ENCODE measurements around the gene LSP1. TPM values are rescaled to one million over a fixed set of nuclear protein-coding genes. Genes with fewer than 3 reads are reported as not detected.

Gene LSP1
- total and polyA plus RNA-seq, 2 experiments from 2014 or later: 29.9 to 47.0 TPM

- Histone ChIP-seq H2AFZ (no peak overlapping the region), H3K9me3 (ENCODE audit: low read depth) (no peaks in the 10 kb centered on the region), H3K27ac (no peak overlapping the region), H3K4me2 (no peak overlapping the region), H3K27me3 (no peaks in the 10 kb centered on the region), H4K20me1 (ENCODE audit: insufficient read depth, poor library complexity, severe bottlenecking) (no peaks in the 10 kb centered on the region), H3K9me2 (replicated peaks; ENCODE audit: insufficient read depth) (no peaks in the 10 kb centered on the region), H3K36me3 (replicated peaks; ENCODE audit: insufficient read depth, low read depth) (no peaks in the 10 kb centered on the region), H3K4me3 (no peak overlapping the region), H3K4me1 (ENCODE audit: insufficient read depth) (peaks cover 26% of the 10 kb centered on the region), H3K79me2 (no peaks in the 10 kb centered on the region)
- TF ChIP-seq EZH2 (IDR thresholded peaks at IDR 0.05; ENCODE audit: borderline replicate concordance) (no peak), EZH2phosphoT487 (IDR thresholded peaks at IDR 0.05; ENCODE audit: low read depth, severe bottlenecking, unreplicated experiment) (no peak)
- TF ChIP-seq, protein P1, sequence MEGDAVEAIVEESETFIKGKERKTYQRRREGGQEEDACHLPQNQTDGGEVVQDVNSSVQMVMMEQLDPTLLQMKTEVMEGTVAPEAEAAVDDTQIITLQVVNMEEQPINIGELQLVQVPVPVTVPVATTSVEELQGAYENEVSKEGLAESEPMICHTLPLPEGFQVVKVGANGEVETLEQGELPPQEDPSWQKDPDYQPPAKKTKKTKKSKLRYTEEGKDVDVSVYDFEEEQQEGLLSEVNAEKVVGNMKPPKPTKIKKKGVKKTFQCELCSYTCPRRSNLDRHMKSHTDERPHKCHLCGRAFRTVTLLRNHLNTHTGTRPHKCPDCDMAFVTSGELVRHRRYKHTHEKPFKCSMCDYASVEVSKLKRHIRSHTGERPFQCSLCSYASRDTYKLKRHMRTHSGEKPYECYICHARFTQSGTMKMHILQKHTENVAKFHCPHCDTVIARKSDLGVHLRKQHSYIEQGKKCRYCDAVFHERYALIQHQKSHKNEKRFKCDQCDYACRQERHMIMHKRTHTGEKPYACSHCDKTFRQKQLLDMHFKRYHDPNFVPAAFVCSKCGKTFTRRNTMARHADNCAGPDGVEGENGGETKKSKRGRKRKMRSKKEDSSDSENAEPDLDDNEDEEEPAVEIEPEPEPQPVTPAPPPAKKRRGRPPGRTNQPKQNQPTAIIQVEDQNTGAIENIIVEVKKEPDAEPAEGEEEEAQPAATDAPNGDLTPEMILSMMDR (IDR thresholded peaks at IDR 0.05; ENCODE audit: poor library complexity): no peak
- WGBS (ENCODE audit: low lambda C conversion rate, missing lambda C conversion rate): 91% methylated on average over 19 of the region's 19 CpGs
- DNase-seq (ENCODE audit: low spot score): no peak
Measured at GRCh38 chr11:1841511-1842148, 11.3 kb upstream of the LSP1 start.

DNA sequence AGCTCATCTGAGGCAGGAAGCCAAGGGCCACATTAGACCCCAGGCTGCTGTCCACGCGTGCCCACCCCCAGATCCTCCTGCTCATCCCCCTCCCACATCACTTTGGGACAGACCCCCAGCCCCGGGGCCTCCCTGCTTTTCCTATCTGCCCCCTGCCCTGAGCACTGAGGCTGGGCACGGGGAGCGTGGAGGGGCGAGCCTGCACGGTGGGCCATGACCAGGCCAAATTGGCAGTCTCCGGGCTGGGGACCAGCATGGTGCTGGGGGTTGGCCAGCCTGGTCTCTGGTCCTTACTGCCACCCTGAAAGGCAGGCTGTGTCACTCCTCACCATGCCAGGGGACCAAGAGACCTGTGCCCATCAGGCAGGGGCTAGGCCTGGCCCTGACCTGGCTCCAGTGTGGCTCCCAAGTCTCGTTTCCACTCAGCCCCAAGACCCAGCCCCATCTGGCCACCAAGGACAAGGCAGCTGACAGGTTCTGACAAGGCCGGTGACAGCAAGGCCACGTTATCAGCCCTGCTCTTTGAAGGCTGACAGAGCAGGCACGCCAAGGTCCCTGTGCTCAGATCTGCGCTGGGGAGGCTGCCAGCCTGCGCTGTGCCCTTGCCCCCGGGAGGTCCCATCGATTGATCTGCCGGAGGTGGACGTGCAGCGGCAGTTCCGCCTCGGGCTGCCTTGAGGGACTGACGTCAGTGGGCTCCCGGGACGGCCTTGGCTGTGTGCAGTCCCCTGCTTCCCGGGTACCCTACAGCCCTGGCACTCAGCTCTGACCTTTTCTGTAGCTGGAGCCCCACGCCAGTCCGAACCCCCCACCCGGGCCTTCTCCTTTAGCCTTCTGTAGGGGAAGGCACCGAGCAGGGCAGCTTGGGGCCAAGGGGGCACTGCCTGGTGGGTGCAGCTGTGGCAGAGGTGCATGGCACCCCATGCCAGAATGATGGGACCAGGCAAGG is 10.5 kb upstream of the LSP1 start:
- H3K27ac ChIP-seq: no peak overlapping the region

DNA sequence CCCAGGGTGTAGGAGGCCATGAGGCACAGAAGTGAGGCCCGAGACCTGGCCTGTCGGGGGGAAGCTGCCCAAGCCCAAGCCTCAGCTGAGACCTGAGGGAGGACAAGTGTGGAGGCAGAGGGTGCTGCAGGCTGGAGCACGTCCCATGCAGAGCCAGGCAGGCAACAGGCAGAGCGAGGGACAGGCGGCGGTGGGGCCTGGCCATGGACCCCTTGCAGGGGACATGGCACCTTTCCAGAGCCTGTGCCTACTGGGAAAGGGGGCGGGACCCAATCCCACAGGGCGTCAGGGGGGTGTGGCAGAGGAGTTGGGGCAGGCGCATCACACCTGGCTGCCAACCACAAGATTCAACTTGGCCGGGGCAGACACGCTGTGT is 9.8 kb upstream of the LSP1 start:
- no peak overlapping the region for H3K4me3 ChIP-seq
- no peak for TF ChIP-seq EZH2phosphoT487 (IDR thresholded peaks at IDR 0.05; ENCODE audit: low read depth, severe bottlenecking, unreplicated experiment)
- TF ChIP-seq, protein P1 (IDR thresholded peaks at IDR 0.05; ENCODE audit: poor library complexity): no peak
- no peak for TF ChIP-seq EZH2 (IDR thresholded peaks at IDR 0.05; ENCODE audit: borderline replicate concordance)
- H3K4me2 ChIP-seq: no peak overlapping the region
- DNase-seq (ENCODE audit: low spot score): no peak
- no peaks in the 10 kb centered on the region for H3K79me2 ChIP-seq
- peaks cover 19% of the 10 kb centered on the region for H3K4me1 ChIP-seq (ENCODE audit: insufficient read depth)
- no peak overlapping the region for H2AFZ ChIP-seq
- WGBS (ENCODE audit: low lambda C conversion rate, missing lambda C conversion rate): 84% methylated on average over 10 of the region's 11 CpGs
- no peaks in the 10 kb centered on the region for H3K9me3 ChIP-seq (ENCODE audit: low read depth)
- H3K27ac ChIP-seq: no peak overlapping the region
- H4K20me1 ChIP-seq (ENCODE audit: insufficient read depth, poor library complexity, severe bottlenecking): no peaks in the 10 kb centered on the region
- H3K27me3 ChIP-seq: no peaks in the 10 kb centered on the region
- no peaks in the 10 kb centered on the region for H3K36me3 ChIP-seq (replicated peaks; ENCODE audit: insufficient read depth, low read depth)
- no peaks in the 10 kb centered on the region for H3K9me2 ChIP-seq (replicated peaks; ENCODE audit: insufficient read depth)

More for the DNA sequence above, 10.5 kb upstream of the LSP1 start:
- H3K9me2 ChIP-seq (replicated peaks; ENCODE audit: insufficient read depth): no peaks in the 10 kb centered on the region
- H3K9me3 ChIP-seq (ENCODE audit: low read depth): no peaks in the 10 kb centered on the region
- no peaks in the 10 kb centered on the region for H3K27me3 ChIP-seq
- no peaks in the 10 kb centered on the region for H4K20me1 ChIP-seq (ENCODE audit: insufficient read depth, poor library complexity, severe bottlenecking)
- H3K4me2 ChIP-seq: no peak overlapping the region
- H3K4me3 ChIP-seq: no peak overlapping the region
- no peaks in the 10 kb centered on the region for H3K36me3 ChIP-seq (replicated peaks; ENCODE audit: insufficient read depth, low read depth)
- H3K4me1 ChIP-seq (ENCODE audit: insufficient read depth): peaks cover 24% of the 10 kb centered on the region
- TF ChIP-seq EZH2phosphoT487 (IDR thresholded peaks at IDR 0.05; ENCODE audit: low read depth, severe bottlenecking, unreplicated experiment) (no peak), EZH2 (IDR thresholded peaks at IDR 0.05; ENCODE audit: borderline replicate concordance) (no peak)
- TF ChIP-seq, protein P1 (IDR thresholded peaks at IDR 0.05; ENCODE audit: poor library complexity): no peak
- DNase-seq (ENCODE audit: low spot score): no peak
- no peaks in the 10 kb centered on the region for H3K79me2 ChIP-seq
- WGBS (ENCODE audit: low lambda C conversion rate, missing lambda C conversion rate): 90% methylated on average over 28 of the region's 29 CpGs
- H2AFZ ChIP-seq: no peak overlapping the region
